ENCODE data around the gene XPO6. TPM values are rescaled to one million over a fixed set of nuclear protein-coding genes. Genes with fewer than 3 reads are reported as not detected.

XPO6 gene
- total RNA-seq, 1 donor from 2014 or later = 71.6 TPM

GRCh38 chr16:28158136-28158535, 53.6 kb downstream of the XPO6 start:
- no peak for TF ChIP-seq EZH2 (IDR thresholded peaks at IDR 0.05)
- TF ChIP-seq CTCF (IDR thresholded peaks at IDR 0.05) = no peak
- no peak for TF ChIP-seq EZH2phosphoT487 (IDR thresholded peaks at IDR 0.05)
- Mint-ChIP-seq H3K9me3 (no peaks in the 10 kb centered on the region), H3K27ac (no peak overlapping the region), H3K36me3 (peaks cover 4% of the 10 kb centered on the region), H3K4me3 (no peak overlapping the region), H3K4me1 (peaks cover 7% of the 10 kb centered on the region), H3K27me3 (ENCODE audit: insufficient read depth, low read depth) (no peaks in the 10 kb centered on the region)
- no peak overlapping the region for H3K4me2 ChIP-seq
- H3K36me3 ChIP-seq = no peaks in the 10 kb centered on the region
- DNase-seq (ENCODE audit: low spot score) = no peak
- no peak overlapping the region for H3K4me3 ChIP-seq
- H3K9me3 ChIP-seq (ENCODE audit: low read depth) = no peaks in the 10 kb centered on the region
- no peak overlapping the region for H2AFZ ChIP-seq (replicated peaks)
- no peak overlapping the region for H3K27ac ChIP-seq
- no peaks in the 10 kb centered on the region for H3F3A ChIP-seq (ENCODE audit: low read depth)
- no peak overlapping the region for H3K9ac ChIP-seq
- H3K79me2 ChIP-seq (ENCODE audit: low read depth) = peaks cover 15% of the 10 kb centered on the region
- H3K4me1 ChIP-seq = no peaks in the 10 kb centered on the region
- H3K27me3 ChIP-seq = no peaks in the 10 kb centered on the region
- peaks cover 11% of the 10 kb centered on the region for H4K20me1 ChIP-seq (ENCODE audit: low read depth)

- peaks cover 7% of the 10 kb centered on the region for H3K4me1 Mint-ChIP-seq
Measured at GRCh38 chr16:28156056-28156680, 55.6 kb downstream of the XPO6 start.

GRCh38 chr16:28155293-28155692, 56.5 kb downstream of the XPO6 start:
- H3K36me3 Mint-ChIP-seq = peaks cover 15% of the 10 kb centered on the region
- Histone ChIP-seq H3K9ac (no peak overlapping the region), H3K4me1 (no peaks in the 10 kb centered on the region), H4K20me1 (ENCODE audit: low read depth) (peaks cover 8% of the 10 kb centered on the region), H3K79me2 (ENCODE audit: low read depth) (no peaks in the 10 kb centered on the region), H3K27me3 (no peaks in the 10 kb centered on the region), H3F3A (ENCODE audit: low read depth) (no peaks in the 10 kb centered on the region), H3K36me3 (peaks cover 5% of the 10 kb centered on the region), H3K9me3 (ENCODE audit: low read depth) (no peaks in the 10 kb centered on the region), H3K4me2 (no peak overlapping the region), H3K27ac (no peak overlapping the region), H2AFZ (replicated peaks) (no peak overlapping the region), H3K4me3 (no peak overlapping the region)
- no peak overlapping the region for H3K27ac Mint-ChIP-seq
- no peak for DNase-seq (ENCODE audit: low spot score)
- no peaks in the 10 kb centered on the region for H3K9me3 Mint-ChIP-seq
- no peak overlapping the region for H3K4me3 Mint-ChIP-seq
- TF ChIP-seq EZH2 (IDR thresholded peaks at IDR 0.05) (no peak), CTCF (IDR thresholded peaks at IDR 0.05) (no peak), EZH2phosphoT487 (IDR thresholded peaks at IDR 0.05) (no peak)
- H3K4me1 Mint-ChIP-seq = peaks cover 7% of the 10 kb centered on the region
- no peaks in the 10 kb centered on the region for H3K27me3 Mint-ChIP-seq (ENCODE audit: insufficient read depth, low read depth)

More at GRCh38 chr16:28156056-28156680, 55.6 kb downstream of the XPO6 start:
- H3K36me3 ChIP-seq = peaks cover 5% of the 10 kb centered on the region
- H3K9ac ChIP-seq = no peak overlapping the region
- H3K36me3 Mint-ChIP-seq = peaks cover 9% of the 10 kb centered on the region
- H3K9me3 Mint-ChIP-seq = no peaks in the 10 kb centered on the region
- no peaks in the 10 kb centered on the region for H3K4me1 ChIP-seq
- no peaks in the 10 kb centered on the region for H3K27me3 Mint-ChIP-seq (ENCODE audit: insufficient read depth, low read depth)
- H3K9me3 ChIP-seq (ENCODE audit: low read depth) = no peaks in the 10 kb centered on the region
- H3K4me3 Mint-ChIP-seq = no peak overlapping the region
- no peak overlapping the region for H2AFZ ChIP-seq (replicated peaks)
- no peak overlapping the region for H3K4me2 ChIP-seq
- peaks cover 7% of the 10 kb centered on the region for H3K79me2 ChIP-seq (ENCODE audit: low read depth)
- no peak for DNase-seq (ENCODE audit: low spot score)
- no peak overlapping the region for H3K27ac ChIP-seq
- peaks cover 8% of the 10 kb centered on the region for H4K20me1 ChIP-seq (ENCODE audit: low read depth)
- TF ChIP-seq EZH2 (IDR thresholded peaks at IDR 0.05) (no peak), EZH2phosphoT487 (IDR thresholded peaks at IDR 0.05) (no peak), CTCF (IDR thresholded peaks at IDR 0.05) (no peak)
- H3K4me3 ChIP-seq = no peak overlapping the region
- no peaks in the 10 kb centered on the region for H3K27me3 ChIP-seq
- no peaks in the 10 kb centered on the region for H3F3A ChIP-seq (ENCODE audit: low read depth)
- H3K27ac Mint-ChIP-seq = no peak overlapping the region
